ENCODE data around the gene RAMP3. TPM values are rescaled to one million over a fixed set of nuclear protein-coding genes. Genes with fewer than 3 reads are reported as not detected.

RAMP3 gene
- total and polyA plus RNA-seq, 7 donors = 2.5 to 57.8 (median 26.0) TPM

- H3K27me3 ChIP-seq = no peaks in the 10 kb centered on the region
- H3K9me3 ChIP-seq = no peaks in the 10 kb centered on the region
- no peaks in the 10 kb centered on the region for H3K4me1 ChIP-seq
- 80 to 87% methylated on average over 21 of the region's 21 CpGs for WGBS, 2 donors
- no peak overlapping the region for H3K27ac ChIP-seq
- TF ChIP-seq EP300 (IDR thresholded peaks at IDR 0.05) (no peak), POLR2A (IDR thresholded peaks at IDR 0.05) (no peak), POLR2AphosphoS5 (IDR thresholded peaks at IDR 0.05) (no peak), CTCF (IDR thresholded peaks at IDR 0.05) (no peak)
- peak; percentile 60 for DNase-seq
- intact Hi-C loops (cut with DNase I) = no loop called here
- no peak overlapping the region for H3K4me3 ChIP-seq
- H3K36me3 ChIP-seq = no peaks in the 10 kb centered on the region
These were observed 25.5 kb downstream of the RAMP3 start for GRCh38 chr7:45182856-45183710.

GRCh38 chr7:45183711-45184210 is 26.2 kb downstream of the RAMP3 start:
- H3K9me3 ChIP-seq = no peaks in the 10 kb centered on the region
- 82 to 88% methylated on average over 10 of the region's 10 CpGs for WGBS, 2 donors
- TF ChIP-seq CTCF (IDR thresholded peaks at IDR 0.05) = no peak
- no peak for TF ChIP-seq EP300 (IDR thresholded peaks at IDR 0.05)
- TF ChIP-seq POLR2A (IDR thresholded peaks at IDR 0.05) = no peak
- no peak for TF ChIP-seq POLR2AphosphoS5 (IDR thresholded peaks at IDR 0.05)

GRCh38 chr7:45184326-45185027 is 26.9 kb downstream of the RAMP3 start:
- H3K4me1 ChIP-seq = no peaks in the 10 kb centered on the region
- H3K4me3 ChIP-seq = no peak overlapping the region
- WGBS, 2 donors = 71 to 82% methylated on average over 7 of the region's 7 CpGs
- intact Hi-C loops (cut with DNase I) = no loop called here
- H3K9me3 ChIP-seq = no peaks in the 10 kb centered on the region
- no peaks in the 10 kb centered on the region for H3K27me3 ChIP-seq
- H3K36me3 ChIP-seq = no peaks in the 10 kb centered on the region
- no peak for TF ChIP-seq POLR2A (IDR thresholded peaks at IDR 0.05)
- TF ChIP-seq EP300 (IDR thresholded peaks at IDR 0.05) = no peak
- TF ChIP-seq CTCF (IDR thresholded peaks at IDR 0.05) = no peak
- no peak for TF ChIP-seq POLR2AphosphoS5 (IDR thresholded peaks at IDR 0.05)
- H3K27ac ChIP-seq = no peak overlapping the region
- peak; percentile 51 for DNase-seq

More at GRCh38 chr7:45183711-45184210, 26.2 kb downstream of the RAMP3 start:
- H3K4me3 ChIP-seq = no peak overlapping the region
- intact Hi-C loops (cut with DNase I) = no loop called here
- DNase-seq = peak; percentile 40
- no peaks in the 10 kb centered on the region for H3K27me3 ChIP-seq
- H3K36me3 ChIP-seq = no peaks in the 10 kb centered on the region
- H3K27ac ChIP-seq = no peak overlapping the region
- no peaks in the 10 kb centered on the region for H3K4me1 ChIP-seq

- Histone ChIP-seq H3K4me1 (no peaks in the 10 kb centered on the region), H3K36me3 (no peaks in the 10 kb centered on the region), H3K27ac (no peak overlapping the region), H3K4me3 (no peak overlapping the region), H3K9me3 (no peaks in the 10 kb centered on the region), H3K27me3 (no peaks in the 10 kb centered on the region)
- TF ChIP-seq POLR2A (IDR thresholded peaks at IDR 0.05) (no peak), POLR2AphosphoS5 (IDR thresholded peaks at IDR 0.05) (no peak), EP300 (IDR thresholded peaks at IDR 0.05) (no peak), CTCF (IDR thresholded peaks at IDR 0.05) (no peak)
- no peak for DNase-seq
- intact Hi-C loops (cut with DNase I) = no loop called here
- 72 to 82% methylated on average over 7 of the region's 7 CpGs for WGBS, 2 donors
These were observed 27.7 kb downstream of the RAMP3 start for GRCh38 chr7:45185028-45185863.
